NCI-H2171 treated with DMSO at 0.1 percent for 48 hours (cell line): ENCODE results near the gene UGT1A6.

Experiments used
- DNase-seq: peaks from one replicate; lab custom pipeline; 2025; lab: John Stamatoyannopoulos, UW

The UGT1A6 gene

GRCh38 chr2:233801357-233802131 is 108.9 kb downstream of the UGT1A6 start:
- no peak for DNase-seq

GRCh38 chr2:233802132-233802815 is 109.6 kb downstream of the UGT1A6 start:
- no peak for DNase-seq

GRCh38 chr2:233803292-233803911 is 110.7 kb downstream of the UGT1A6 start:
- DNase-seq, result no peak

- no peak for DNase-seq
Measured at GRCh38 chr2:233803994-233804393, 111.3 kb downstream of the UGT1A6 start.

GRCh38 chr2:233807215-233807865 is 114.7 kb downstream of the UGT1A6 start:
- DNase-seq, result no peak

- no peak for DNase-seq
Measured at GRCh38 chr2:233807966-233808935, 115.6 kb downstream of the UGT1A6 start.

- no peak for DNase-seq
Measured at GRCh38 chr2:233810385-233810784, 117.7 kb downstream of the UGT1A6 start.

GRCh38 chr2:233811087-233811486 is 118.4 kb downstream of the UGT1A6 start:
- no peak for DNase-seq

- no peak for DNase-seq
Measured at GRCh38 chr2:233811732-233812131, 119.0 kb downstream of the UGT1A6 start.

- no peak for DNase-seq
Measured at GRCh38 chr2:233813236-233814055, 120.8 kb downstream of the UGT1A6 start.

GRCh38 chr2:233814056-233814835 is 121.6 kb downstream of the UGT1A6 start:
- DNase-seq, result no peak

GRCh38 chr2:233815861-233816260 is 123.2 kb downstream of the UGT1A6 start:
- DNase-seq, result no peak

GRCh38 chr2:233816334-233816733 is 123.6 kb downstream of the UGT1A6 start:
- peak; percentile 46 for DNase-seq

- DNase-seq, result no peak
Measured at GRCh38 chr2:233816771-233817170, 124.1 kb downstream of the UGT1A6 start.

- no peak for DNase-seq
Measured at GRCh38 chr2:233817361-233817911, 124.7 kb downstream of the UGT1A6 start.

GRCh38 chr2:233817995-233818638 is 125.4 kb downstream of the UGT1A6 start:
- no peak for DNase-seq

- DNase-seq, result no peak
Measured at GRCh38 chr2:233818639-233819621, 126.2 kb downstream of the UGT1A6 start.
